PC-9 (cell line): ENCODE results near the gene ASTE1. TPM values are rescaled to one million over a fixed set of nuclear protein-coding genes. Genes with fewer than 3 reads are reported as not detected.

Experiments used
- BruUV-seq: library from RNA; stranded (reverse); fragments of 400-500 nt; replicated peaks from 2 replicates; lab custom pipeline; 2021; lab: Mats Ljungman, UMichigan
- CTCF ChIA-PET: fragments of 300-600 bp; sonication (Branson Sonifier 250); formaldehyde crosslinking; loops from one replicate; lab custom pipeline; 2022; ENCODE audit warnings: antibody characterized with exemption; lab: Charles Lee
- POLR2A ChIA-PET: fragments of 300-600 bp; sonication (Branson Sonifier 250); formaldehyde crosslinking; loops from one replicate; lab custom pipeline; 2022; ENCODE audit warnings: antibody characterized with exemption; ENCODE audit not compliant: unreplicated experiment; lab: Charles Lee
- DNase-seq, 2 experiments: peaks; one replicate each; pipeline versions ENCODE4 v3.0.0 to v3.0.0-alpha.2; 2015 to 2022; ENCODE audit warnings: mixed read lengths in 1 of 2
- H2AFZ ChIP-seq: fragments of 200-600 bp; sonication (generic); 2 replicates; pipeline ENCODE4 v1.8.1; 2017; ENCODE audit warnings: antibody characterized with exemption
- H3F3A ChIP-seq: fragments of 200-600 bp; sonication (generic); 2 replicates; pipeline ENCODE4 v1.8.1; 2017; ENCODE audit warnings: antibody characterized with exemption, mild to moderate bottlenecking, low read depth; ENCODE audit not compliant: insufficient read depth
- H3K27ac ChIP-seq: fragments of 200-600 bp; sonication (generic); 2 replicates; pipeline ENCODE4 v1.6.1; 2016; ENCODE audit warnings: mixed run types
- H3K27me3 ChIP-seq: fragments of 200-600 bp; sonication (generic); 2 replicates; pipeline ENCODE4 v1.6.1; 2016; ENCODE audit warnings: low read depth, mixed run types; ENCODE audit not compliant: insufficient read depth
- H3K36me3 ChIP-seq: fragments of 200-600 bp; sonication (generic); 2 replicates; pipeline ENCODE4 v1.6.1; 2016; ENCODE audit warnings: low read depth, mixed run types
- H3K4me1 ChIP-seq: fragments of 200-600 bp; sonication (generic); replicated peaks from 2 replicates; pipeline ENCODE4 v1.6.1; 2016; ENCODE audit warnings: mixed run types; ENCODE audit not compliant: insufficient read depth
- H3K4me2 ChIP-seq: fragments of 200-600 bp; sonication (generic); 2 replicates; pipeline ENCODE4 v1.6.1; 2017; ENCODE audit warnings: mixed run types
- H3K4me3 ChIP-seq: fragments of 200-600 bp; sonication (generic); 2 replicates; pipeline ENCODE4 v1.6.1; 2016; ENCODE audit warnings: mixed run types
- H3K79me2 ChIP-seq: fragments of 200-600 bp; sonication (generic); 2 replicates; pipeline ENCODE4 v1.6.1; 2017; ENCODE audit warnings: low read depth, mixed run types
- H3K9me2 ChIP-seq: fragments of 200-600 bp; sonication (generic); 2 replicates; pipeline ENCODE4 v1.8.1; 2017; ENCODE audit warnings: mild to moderate bottlenecking; ENCODE audit not compliant: insufficient read depth
- H3K9me3 ChIP-seq: fragments of 200-600 bp; sonication (generic); 2 replicates; pipeline ENCODE4 v1.8.1; 2016; ENCODE audit warnings: low read depth; ENCODE audit not compliant: insufficient read depth
- H4K20me1 ChIP-seq: fragments of 200-600 bp; sonication (generic); 2 replicates; pipeline ENCODE4 v1.8.1; 2017; ENCODE audit not compliant: insufficient read depth
- CTCF ChIP-seq: fragments of 200-600 bp; sonication (generic); conservative IDR thresholded peaks from 2 replicates; pipeline ENCODE4 v1.6.1; 2017; ENCODE audit warnings: mixed run types, antibody characterized with exemption, mild to moderate bottlenecking, moderate library complexity
- EZH2 ChIP-seq: fragments of 200-600 bp; sonication (generic); IDR thresholded peaks from 2 replicates; pipeline ENCODE4 v1.8.0; 2017; ENCODE audit warnings: antibody characterized with exemption, low read depth
- intact Hi-C: fragments of 100-400 bp; cut with micrococcal nuclease; formaldehyde crosslinking; loops from one replicate; pipeline ENCODE4 v1.10.0; 2022; ENCODE audit not compliant: unreplicated experiment
- total RNA-seq: library from RNA; stranded (reverse); gene quantifications from 2 replicates; pipeline ENCODE4 v1.2.3, GENCODE V29; 2021

The ASTE1 gene
- total RNA-seq, 1 experiment from 2014 or later: 3.9 TPM

GRCh38 chr3:130997289-130997688, 29.3 kb downstream of the ASTE1 start:
- Histone ChIP-seq H3K4me3 (no peak overlapping the region), H3K9me2 (no peaks in the 10 kb centered on the region), H3K27me3 (no peaks in the 10 kb centered on the region), H3K36me3 (peaks cover 28% of the 10 kb centered on the region), H3F3A (no peaks in the 10 kb centered on the region), H3K9me3 (no peaks in the 10 kb centered on the region), H3K4me1 (no peaks in the 10 kb centered on the region), H2AFZ (no peak overlapping the region), H3K4me2 (no peak overlapping the region), H4K20me1 (no peaks in the 10 kb centered on the region), H3K79me2 (no peaks in the 10 kb centered on the region), H3K27ac (peak overlapping the region; percentile 2; the same call in 1 of the 2 replicates)
- no peak for TF ChIP-seq CTCF
- TF ChIP-seq EZH2: no peak
- intact Hi-C loops: no loop called here
- DNase-seq: no peak
- BruUV-seq: no TSS peak
- ChIA-PET CTCF (no interaction called here), POLR2A (no interaction called here)

GRCh38 chr3:130992344-130992743, 34.3 kb downstream of the ASTE1 start:
- Histone ChIP-seq H3K4me2 (no peak overlapping the region), H3K9me2 (no peaks in the 10 kb centered on the region), H3K4me3 (no peak overlapping the region), H3K9me3 (no peaks in the 10 kb centered on the region), H3K27me3 (no peaks in the 10 kb centered on the region), H2AFZ (no peak overlapping the region), H3K4me1 (no peaks in the 10 kb centered on the region), H3K27ac (no peak overlapping the region), H3K36me3 (peaks cover under 1% of the 10 kb centered on the region; the same call in 1 of the 2 replicates), H3F3A (no peaks in the 10 kb centered on the region), H4K20me1 (no peaks in the 10 kb centered on the region), H3K79me2 (no peaks in the 10 kb centered on the region)
- no TSS peak for BruUV-seq
- intact Hi-C loops: no loop called here
- DNase-seq: no peak
- ChIA-PET POLR2A (no interaction called here), CTCF (no interaction called here)
- TF ChIP-seq EZH2 (no peak), CTCF (no peak)

GRCh38 chr3:130991126-130991525, 35.5 kb downstream of the ASTE1 start:
- Histone ChIP-seq H3K27me3 (no peaks in the 10 kb centered on the region), H3K4me1 (no peaks in the 10 kb centered on the region), H3K36me3 (no peaks in the 10 kb centered on the region), H3K9me2 (no peaks in the 10 kb centered on the region; the same call in 1 of the 2 replicates), H3K79me2 (no peaks in the 10 kb centered on the region), H4K20me1 (no peaks in the 10 kb centered on the region), H3K27ac (no peak overlapping the region), H3K4me2 (no peak overlapping the region), H3K4me3 (no peak overlapping the region), H3F3A (no peaks in the 10 kb centered on the region), H2AFZ (no peak overlapping the region), H3K9me3 (no peaks in the 10 kb centered on the region)
- ChIA-PET POLR2A (interaction anchor here (0.6 kb wide), 1 partner anchor 41 kb away, joined by 10 read pairs; no protein-coding TSS in a partner anchor), CTCF (interaction anchor here (0.6 kb wide), 1 partner anchor 1322 kb away, joined by 6 read pairs; no protein-coding TSS in a partner anchor)
- no TSS peak for BruUV-seq
- no peak for TF ChIP-seq CTCF
- no peak for TF ChIP-seq EZH2
- no peak for DNase-seq
- intact Hi-C loops: no loop called here
